ENCODE measurements around the gene CABYR. TPM values are rescaled to one million over a fixed set of nuclear protein-coding genes. Genes with fewer than 3 reads are reported as not detected.

Gene CABYR
- total and polyA plus RNA-seq, 2 of the 13 experiments (the other 11 are each of a cell fraction or from before 2014, with no cell fraction given): 0.71 to 0.88 TPM

- no peak for TF ChIP-seq ZEB1 (IDR thresholded peaks at IDR 0.05; ENCODE audit: insufficient replicate concordance, low read depth)
- peak; percentile 60 for TF ChIP-seq RARA (CRISPR knock-in tag; IDR thresholded peaks at IDR 0.05)
- TF ChIP-seq HNF4G (IDR thresholded peaks at IDR 0.05; ENCODE audit: borderline replicate concordance, low read depth, low read length): no peak
- no peak for TF ChIP-seq HNF4G (CRISPR knock-in tag; IDR thresholded peaks at IDR 0.05; ENCODE audit: borderline replicate concordance, low read depth)
- TF ChIP-seq ZNF430 (CRISPR knock-in tag; IDR thresholded peaks at IDR 0.05): no peak
- no peak for TF ChIP-seq SETDB1 (CRISPR knock-in tag; IDR thresholded peaks at IDR 0.05; ENCODE audit: borderline replicate concordance)
- 0 out of 2 replicates have a peak, but pooled peaks have one; percentile 32 for TF ChIP-seq HMG20A (CRISPR knock-in tag; IDR thresholded peaks at IDR 0.05; ENCODE audit: borderline replicate concordance)
- TF ChIP-seq NFKBIZ (CRISPR knock-in tag; IDR thresholded peaks at IDR 0.05): no peak
- TF ChIP-seq KLF15 (CRISPR knock-in tag; IDR thresholded peaks at IDR 0.05; ENCODE audit: borderline replicate concordance): no peak
- TF ChIP-seq ZNF75D (CRISPR knock-in tag; IDR thresholded peaks at IDR 0.05; ENCODE audit: borderline replicate concordance): no peak
- TF ChIP-seq NR3C1 (CRISPR knock-in tag; IDR thresholded peaks at IDR 0.05): no peak
- TF ChIP-seq NCOR1 (IDR thresholded peaks at IDR 0.05; ENCODE audit: borderline replicate concordance, low read length): peak; percentile 83; the same call in 1 of the 2 replicates
- TF ChIP-seq ZMYM2 (CRISPR knock-in tag; IDR thresholded peaks at IDR 0.05): no peak
- no peak for TF ChIP-seq ZNF367 (CRISPR knock-in tag; IDR thresholded peaks at IDR 0.05; ENCODE audit: borderline replicate concordance)
- TF ChIP-seq SIX1 (CRISPR knock-in tag; IDR thresholded peaks at IDR 0.05; ENCODE audit: borderline replicate concordance): peak; percentile 53; the same call in 1 of the 2 replicates
- TF ChIP-seq HDAC2 (CRISPR knock-in tag; IDR thresholded peaks at IDR 0.05): peak; percentile 16; the same call in 1 of the 2 replicates
- TF ChIP-seq ZNF773 (CRISPR knock-in tag; IDR thresholded peaks at IDR 0.05; ENCODE audit: borderline replicate concordance): no peak
- peak; percentile 78 for TF ChIP-seq FOXA3 (CRISPR knock-in tag; IDR thresholded peaks at IDR 0.05)
- no peak for TF ChIP-seq PAWR (CRISPR knock-in tag; IDR thresholded peaks at IDR 0.05; ENCODE audit: borderline replicate concordance)
- TF ChIP-seq SIN3A (IDR thresholded peaks at IDR 0.05; ENCODE audit: borderline replicate concordance, low read depth, low read length): no peak
- TF ChIP-seq STAG1 (CRISPR knock-in tag; IDR thresholded peaks at IDR 0.05): no peak
- no peak for TF ChIP-seq JARID2 (CRISPR knock-in tag; IDR thresholded peaks at IDR 0.05; ENCODE audit: insufficient replicate concordance)
- peak; percentile 82 for TF ChIP-seq SKI (IDR thresholded peaks at IDR 0.05; ENCODE audit: partially characterized antibody)
- TF ChIP-seq, protein P1, sequence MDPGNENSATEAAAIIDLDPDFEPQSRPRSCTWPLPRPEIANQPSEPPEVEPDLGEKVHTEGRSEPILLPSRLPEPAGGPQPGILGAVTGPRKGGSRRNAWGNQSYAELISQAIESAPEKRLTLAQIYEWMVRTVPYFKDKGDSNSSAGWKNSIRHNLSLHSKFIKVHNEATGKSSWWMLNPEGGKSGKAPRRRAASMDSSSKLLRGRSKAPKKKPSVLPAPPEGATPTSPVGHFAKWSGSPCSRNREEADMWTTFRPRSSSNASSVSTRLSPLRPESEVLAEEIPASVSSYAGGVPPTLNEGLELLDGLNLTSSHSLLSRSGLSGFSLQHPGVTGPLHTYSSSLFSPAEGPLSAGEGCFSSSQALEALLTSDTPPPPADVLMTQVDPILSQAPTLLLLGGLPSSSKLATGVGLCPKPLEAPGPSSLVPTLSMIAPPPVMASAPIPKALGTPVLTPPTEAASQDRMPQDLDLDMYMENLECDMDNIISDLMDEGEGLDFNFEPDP (CRISPR knock-in tag; conservative IDR thresholded peaks at IDR 0.05): no peak
- TF ChIP-seq TBP (CRISPR knock-in tag; IDR thresholded peaks at IDR 0.05): no peak
- no peak for TF ChIP-seq NR1H2 (CRISPR knock-in tag; IDR thresholded peaks at IDR 0.05; ENCODE audit: borderline replicate concordance, low read depth)
- TF ChIP-seq HMGA1 (CRISPR knock-in tag; conservative IDR thresholded peaks at IDR 0.05): no peak
- no peak for TF ChIP-seq IRX3 (CRISPR knock-in tag; IDR thresholded peaks at IDR 0.05; ENCODE audit: borderline replicate concordance, low read depth)
- no peak for TF ChIP-seq HNRNPLL (IDR thresholded peaks at IDR 0.05; ENCODE audit: low read depth, low read length, poor library complexity, severe bottlenecking)
- TF ChIP-seq ZNF264 (CRISPR knock-in tag; IDR thresholded peaks at IDR 0.05): no peak
- TF ChIP-seq MIXL1 (CRISPR knock-in tag; IDR thresholded peaks at IDR 0.05): no peak
Observed at GRCh38 chr18:24114924-24115549, 23.8 kb upstream of the CABYR start (continued).

All from HepG2 (cell line).